Neural cell (in vitro differentiated cells): ENCODE measurements around the gene DCAF5.

Experiments used
- EP300 ChIP-seq: fragments of 450-650 bp; conservative IDR thresholded peaks from 2 replicates; pipeline ENCODE4 v1.6.1; 2014; ENCODE audit warnings: antibody characterized with exemption, mild to moderate bottlenecking, moderate library complexity; ENCODE audit not compliant: poor library complexity, severe bottlenecking
- EZH2 ChIP-seq: fragments of 200-600, 300-800 bp; shearing (Covaris generic), sonication (generic); IDR thresholded peaks from 2 replicates; pipeline ENCODE4 v1.6.1; 2014; ENCODE audit warnings: antibody characterized with exemption, low read length, borderline replicate concordance, mild to moderate bottlenecking; ENCODE audit not compliant: insufficient read depth, poor library complexity, severe bottlenecking
- POLR2AphosphoS5 ChIP-seq: IDR thresholded peaks from 2 replicates; pipeline ENCODE4 v1.6.1; 2012
- RAD21 ChIP-seq: fragments of 450-650 bp; conservative IDR thresholded peaks from 2 replicates; pipeline ENCODE4 v1.6.1; 2014; ENCODE audit warnings: antibody characterized with exemption, mild to moderate bottlenecking, moderate library complexity
- SMC3 ChIP-seq: fragments of 450-650 bp; conservative IDR thresholded peaks from 2 replicates; pipeline ENCODE4 v1.6.1; 2014; ENCODE audit warnings: antibody characterized with exemption, mild to moderate bottlenecking, moderate library complexity; ENCODE audit not compliant: poor library complexity
- TAF1 ChIP-seq: IDR thresholded peaks from 2 replicates; pipeline ENCODE4 v1.6.1; 2012; ENCODE audit warnings: low read depth
- TF ChIP-seq, protein P1 (sequence below): fragments of 450-650 bp; IDR thresholded peaks from 2 replicates; pipeline ENCODE4 v1.5.1; 2014; ENCODE audit warnings: antibody characterized with exemption, mild to moderate bottlenecking, moderate library complexity; ENCODE audit not compliant: poor library complexity, severe bottlenecking
- TF ChIP-seq, protein P2 (sequence below): IDR thresholded peaks from 2 replicates; pipeline ENCODE4 v1.6.1; 2012; ENCODE audit warnings: borderline replicate concordance

DNA sequence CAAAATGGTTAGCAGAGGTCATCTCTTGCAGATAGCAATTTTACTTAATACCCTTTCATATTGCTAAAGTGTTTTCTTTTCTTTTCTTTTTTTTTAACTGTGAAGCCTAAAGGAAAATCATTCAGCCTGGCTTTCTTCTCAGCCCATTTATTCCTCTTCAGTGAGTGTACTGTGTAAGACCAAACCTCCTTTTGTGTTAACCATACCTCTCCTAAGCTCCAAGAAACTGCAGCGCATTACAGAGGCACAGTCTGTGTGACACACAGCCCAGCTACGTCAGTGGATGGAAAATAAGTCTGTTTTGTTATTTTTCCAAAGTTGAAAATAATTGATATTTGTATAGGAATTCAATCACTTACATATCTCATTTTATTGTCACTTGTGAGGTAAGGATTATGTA, 21.7 kb downstream of the DCAF5 start:
- TF ChIP-seq EZH2 (no peak), TAF1 (no peak), EP300 (no peak), POLR2AphosphoS5 (no peak), RAD21 (no peak), SMC3 (no peak)
- TF ChIP-seq, protein P1, sequence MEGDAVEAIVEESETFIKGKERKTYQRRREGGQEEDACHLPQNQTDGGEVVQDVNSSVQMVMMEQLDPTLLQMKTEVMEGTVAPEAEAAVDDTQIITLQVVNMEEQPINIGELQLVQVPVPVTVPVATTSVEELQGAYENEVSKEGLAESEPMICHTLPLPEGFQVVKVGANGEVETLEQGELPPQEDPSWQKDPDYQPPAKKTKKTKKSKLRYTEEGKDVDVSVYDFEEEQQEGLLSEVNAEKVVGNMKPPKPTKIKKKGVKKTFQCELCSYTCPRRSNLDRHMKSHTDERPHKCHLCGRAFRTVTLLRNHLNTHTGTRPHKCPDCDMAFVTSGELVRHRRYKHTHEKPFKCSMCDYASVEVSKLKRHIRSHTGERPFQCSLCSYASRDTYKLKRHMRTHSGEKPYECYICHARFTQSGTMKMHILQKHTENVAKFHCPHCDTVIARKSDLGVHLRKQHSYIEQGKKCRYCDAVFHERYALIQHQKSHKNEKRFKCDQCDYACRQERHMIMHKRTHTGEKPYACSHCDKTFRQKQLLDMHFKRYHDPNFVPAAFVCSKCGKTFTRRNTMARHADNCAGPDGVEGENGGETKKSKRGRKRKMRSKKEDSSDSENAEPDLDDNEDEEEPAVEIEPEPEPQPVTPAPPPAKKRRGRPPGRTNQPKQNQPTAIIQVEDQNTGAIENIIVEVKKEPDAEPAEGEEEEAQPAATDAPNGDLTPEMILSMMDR, result no peak
- TF ChIP-seq, protein P2, sequence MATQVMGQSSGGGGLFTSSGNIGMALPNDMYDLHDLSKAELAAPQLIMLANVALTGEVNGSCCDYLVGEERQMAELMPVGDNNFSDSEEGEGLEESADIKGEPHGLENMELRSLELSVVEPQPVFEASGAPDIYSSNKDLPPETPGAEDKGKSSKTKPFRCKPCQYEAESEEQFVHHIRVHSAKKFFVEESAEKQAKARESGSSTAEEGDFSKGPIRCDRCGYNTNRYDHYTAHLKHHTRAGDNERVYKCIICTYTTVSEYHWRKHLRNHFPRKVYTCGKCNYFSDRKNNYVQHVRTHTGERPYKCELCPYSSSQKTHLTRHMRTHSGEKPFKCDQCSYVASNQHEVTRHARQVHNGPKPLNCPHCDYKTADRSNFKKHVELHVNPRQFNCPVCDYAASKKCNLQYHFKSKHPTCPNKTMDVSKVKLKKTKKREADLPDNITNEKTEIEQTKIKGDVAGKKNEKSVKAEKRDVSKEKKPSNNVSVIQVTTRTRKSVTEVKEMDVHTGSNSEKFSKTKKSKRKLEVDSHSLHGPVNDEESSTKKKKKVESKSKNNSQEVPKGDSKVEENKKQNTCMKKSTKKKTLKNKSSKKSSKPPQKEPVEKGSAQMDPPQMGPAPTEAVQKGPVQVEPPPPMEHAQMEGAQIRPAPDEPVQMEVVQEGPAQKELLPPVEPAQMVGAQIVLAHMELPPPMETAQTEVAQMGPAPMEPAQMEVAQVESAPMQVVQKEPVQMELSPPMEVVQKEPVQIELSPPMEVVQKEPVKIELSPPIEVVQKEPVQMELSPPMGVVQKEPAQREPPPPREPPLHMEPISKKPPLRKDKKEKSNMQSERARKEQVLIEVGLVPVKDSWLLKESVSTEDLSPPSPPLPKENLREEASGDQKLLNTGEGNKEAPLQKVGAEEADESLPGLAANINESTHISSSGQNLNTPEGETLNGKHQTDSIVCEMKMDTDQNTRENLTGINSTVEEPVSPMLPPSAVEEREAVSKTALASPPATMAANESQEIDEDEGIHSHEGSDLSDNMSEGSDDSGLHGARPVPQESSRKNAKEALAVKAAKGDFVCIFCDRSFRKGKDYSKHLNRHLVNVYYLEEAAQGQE, result no peak
